ENCODE results near the gene ACP7. TPM values are rescaled to one million over a fixed set of nuclear protein-coding genes. Genes with fewer than 3 reads are reported as not detected.
A peak's percentile ranks its signal among the peaks of the same experiment; 100 is the strongest.

The ACP7 gene
- total RNA-seq, 1 experiment from 2014 or later, result 0.11 TPM

- H3K4me1 Mint-ChIP-seq, result peaks cover 64% of the 10 kb centered on the region
- POLR2A ChIA-PET, result no interaction called here
- H3K27me3 Mint-ChIP-seq (ENCODE audit: low read depth), result no peaks in the 10 kb centered on the region
- no peaks in the 10 kb centered on the region for H3K36me3 Mint-ChIP-seq
- no peaks in the 10 kb centered on the region for H3K9me3 Mint-ChIP-seq
- DNase-seq (ENCODE audit: low spot score) (no peak), ATAC-seq (no peak)
- H3K27ac Mint-ChIP-seq, result peak overlapping the region; percentile 54
- CTCF ChIA-PET, result interaction anchor here (1.0 to 1.5 kb wide), 2 partner anchors 10 to 66 kb away, joined by 3 read pairs; partner anchors contain the start of gene NCCRP1
- no peak overlapping the region for H3K4me3 Mint-ChIP-seq
- TF ChIP-seq ATF1 (CRISPR knock-in tag; IDR thresholded peaks at IDR 0.05) (no peak), GRHL2 (CRISPR knock-in tag; IDR thresholded peaks at IDR 0.05; ENCODE audit: insufficient replicate concordance, severe bottlenecking) (no peak), NFYB (CRISPR knock-in tag; conservative IDR thresholded peaks at IDR 0.05; ENCODE audit: low read depth) (no peak), NR3C1 (CRISPR knock-in tag; conservative IDR thresholded peaks at IDR 0.05; ENCODE audit: low read depth) (no peak), PREB (CRISPR knock-in tag; IDR thresholded peaks at IDR 0.05; ENCODE audit: borderline replicate concordance) (no peak), E2F1 (CRISPR knock-in tag; IDR thresholded peaks at IDR 0.05) (no peak), CTCF (IDR thresholded peaks at IDR 0.05) (no peak), AFF4 (CRISPR knock-in tag; IDR thresholded peaks at IDR 0.05; ENCODE audit: borderline replicate concordance) (no peak), ZNF512 (CRISPR knock-in tag; IDR thresholded peaks at IDR 0.05; ENCODE audit: borderline replicate concordance) (no peak)
Observed at GRCh38 chr19:39130337-39131254, 46.4 kb downstream of the ACP7 start.

- no peak overlapping the region for H3K4me3 Mint-ChIP-seq
- H3K27ac Mint-ChIP-seq, result peak overlapping the region; percentile 92
- CTCF ChIA-PET, result interaction anchor here (1.0 to 1.5 kb wide), 3 partner anchors 9 to 66 kb away, joined by 3 to 5 read pairs (median 3); partner anchors contain the start of gene NCCRP1
- peaks cover 71% of the 10 kb centered on the region for H3K4me1 Mint-ChIP-seq
- no peaks in the 10 kb centered on the region for H3K9me3 Mint-ChIP-seq
- DNase-seq (ENCODE audit: low spot score) (no peak), ATAC-seq (no peak)
- no peaks in the 10 kb centered on the region for H3K36me3 Mint-ChIP-seq
- TF ChIP-seq ESRRA (CRISPR knock-in tag; IDR thresholded peaks at IDR 0.05; ENCODE audit: borderline replicate concordance), result no peak
- TF ChIP-seq ELF4 (CRISPR knock-in tag; IDR thresholded peaks at IDR 0.05; ENCODE audit: low read depth), result no peak
- TF ChIP-seq TEAD1 (CRISPR knock-in tag; IDR thresholded peaks at IDR 0.05), result no peak
- no peak for TF ChIP-seq FOXK1 (CRISPR knock-in tag; IDR thresholded peaks at IDR 0.05)
- no peak for TF ChIP-seq NR2C2 (CRISPR knock-in tag; IDR thresholded peaks at IDR 0.05)
- TF ChIP-seq ATF6 (CRISPR knock-in tag; IDR thresholded peaks at IDR 0.05), result no peak
- TF ChIP-seq FOXP4 (CRISPR knock-in tag; IDR thresholded peaks at IDR 0.05), result no peak
- TF ChIP-seq CDX4 (CRISPR knock-in tag; IDR thresholded peaks at IDR 0.05; ENCODE audit: borderline replicate concordance), result no peak
- TF ChIP-seq OVOL2 (CRISPR knock-in tag; IDR thresholded peaks at IDR 0.05; ENCODE audit: borderline replicate concordance), result no peak
- H3K27me3 Mint-ChIP-seq (ENCODE audit: low read depth), result no peaks in the 10 kb centered on the region
- POLR2A ChIA-PET, result no interaction called here
Observed at GRCh38 chr19:39131255-39131755, 47.1 kb downstream of the ACP7 start.
